ENCODE measurements around the gene NFIX. TPM values are rescaled to one million over a fixed set of nuclear protein-coding genes. Genes with fewer than 3 reads are reported as not detected.

NFIX gene
- total RNA-seq, 4 donors from 2014 or later: 126 to 223 (median 176) TPM

DNA sequence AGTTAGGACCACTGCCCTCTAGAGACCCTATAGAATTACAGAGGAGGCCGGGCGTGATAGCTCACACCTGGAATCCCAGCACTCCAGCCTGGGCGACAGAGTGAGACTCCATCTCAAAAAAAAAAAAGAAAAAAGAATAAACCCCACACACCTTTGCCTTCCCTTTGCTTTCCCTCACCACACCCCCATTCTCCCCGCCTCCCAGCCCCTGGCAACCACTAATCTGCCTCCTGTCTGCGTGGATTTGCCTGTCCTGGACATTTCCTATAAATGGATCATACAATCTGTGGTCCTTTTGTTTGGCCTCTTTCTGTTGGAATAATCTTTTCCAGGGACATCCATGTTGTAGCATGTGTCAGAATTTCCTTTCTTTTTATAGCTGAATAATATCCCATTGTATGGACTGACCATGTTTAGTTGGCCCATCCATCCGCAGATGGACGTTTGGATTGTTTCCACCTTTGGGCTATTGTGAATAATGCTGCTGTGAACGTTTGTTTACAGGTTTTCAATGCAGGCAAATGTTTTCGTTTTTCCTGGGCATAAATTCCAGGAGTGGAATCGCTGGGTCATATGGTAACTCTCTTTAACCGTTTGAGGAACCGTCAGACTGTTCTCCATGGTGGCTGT, 138.1 kb downstream of the NFIX start:
- no peak for DNase-seq (ENCODE audit: low spot score in 2 of 2)
- peaks cover 38% of the 10 kb centered on the region for H3K36me3 ChIP-seq
- no peak overlapping the region for H3K27ac ChIP-seq
- no peaks in the 10 kb centered on the region for H3K9me3 ChIP-seq
- WGBS: 68% methylated on average over 12 of the region's 12 CpGs
- TF ChIP-seq EP300 (IDR thresholded peaks at IDR 0.05) (no peak), POLR2AphosphoS5 (IDR thresholded peaks at IDR 0.05) (no peak)
- no peaks in the 10 kb centered on the region for H3K27me3 ChIP-seq
- peaks cover 6% of the 10 kb centered on the region for H3K4me1 ChIP-seq
- no peak overlapping the region for H3K4me3 ChIP-seq

DNA sequence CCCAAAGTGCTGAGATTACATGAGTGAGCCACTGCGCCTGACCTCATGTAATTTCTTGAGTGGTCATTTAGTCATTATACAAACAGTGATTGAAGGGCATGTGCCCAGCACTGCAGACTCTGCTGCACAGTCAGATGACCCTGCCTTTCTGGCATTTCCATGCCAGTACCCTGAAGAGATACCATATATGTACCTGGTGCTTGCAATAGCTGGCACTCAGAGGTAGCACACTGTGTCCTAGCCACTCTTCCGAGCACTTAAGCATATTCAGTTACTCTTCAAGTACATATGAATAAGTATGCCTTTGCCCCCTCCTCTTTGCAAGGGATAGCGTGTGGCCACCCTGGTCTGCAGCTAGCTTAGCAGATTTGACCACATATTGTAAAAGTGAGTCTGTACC, 139.4 kb downstream of the NFIX start:
- no peak for DNase-seq (ENCODE audit: low spot score in 2 of 2)
- H3K4me3 ChIP-seq: no peak overlapping the region
- WGBS: 95% methylated on average over 3 of the region's 3 CpGs
- peaks cover 46% of the 10 kb centered on the region for H3K36me3 ChIP-seq
- TF ChIP-seq EP300 (IDR thresholded peaks at IDR 0.05): no peak
- TF ChIP-seq, protein P1, sequence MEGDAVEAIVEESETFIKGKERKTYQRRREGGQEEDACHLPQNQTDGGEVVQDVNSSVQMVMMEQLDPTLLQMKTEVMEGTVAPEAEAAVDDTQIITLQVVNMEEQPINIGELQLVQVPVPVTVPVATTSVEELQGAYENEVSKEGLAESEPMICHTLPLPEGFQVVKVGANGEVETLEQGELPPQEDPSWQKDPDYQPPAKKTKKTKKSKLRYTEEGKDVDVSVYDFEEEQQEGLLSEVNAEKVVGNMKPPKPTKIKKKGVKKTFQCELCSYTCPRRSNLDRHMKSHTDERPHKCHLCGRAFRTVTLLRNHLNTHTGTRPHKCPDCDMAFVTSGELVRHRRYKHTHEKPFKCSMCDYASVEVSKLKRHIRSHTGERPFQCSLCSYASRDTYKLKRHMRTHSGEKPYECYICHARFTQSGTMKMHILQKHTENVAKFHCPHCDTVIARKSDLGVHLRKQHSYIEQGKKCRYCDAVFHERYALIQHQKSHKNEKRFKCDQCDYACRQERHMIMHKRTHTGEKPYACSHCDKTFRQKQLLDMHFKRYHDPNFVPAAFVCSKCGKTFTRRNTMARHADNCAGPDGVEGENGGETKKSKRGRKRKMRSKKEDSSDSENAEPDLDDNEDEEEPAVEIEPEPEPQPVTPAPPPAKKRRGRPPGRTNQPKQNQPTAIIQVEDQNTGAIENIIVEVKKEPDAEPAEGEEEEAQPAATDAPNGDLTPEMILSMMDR (IDR thresholded peaks at IDR 0.05): no peak
- no peaks in the 10 kb centered on the region for H3K27me3 ChIP-seq
- H3K9me3 ChIP-seq: no peaks in the 10 kb centered on the region
- peaks cover 6% of the 10 kb centered on the region for H3K4me1 ChIP-seq
- H3K27ac ChIP-seq: no peak overlapping the region

DNA sequence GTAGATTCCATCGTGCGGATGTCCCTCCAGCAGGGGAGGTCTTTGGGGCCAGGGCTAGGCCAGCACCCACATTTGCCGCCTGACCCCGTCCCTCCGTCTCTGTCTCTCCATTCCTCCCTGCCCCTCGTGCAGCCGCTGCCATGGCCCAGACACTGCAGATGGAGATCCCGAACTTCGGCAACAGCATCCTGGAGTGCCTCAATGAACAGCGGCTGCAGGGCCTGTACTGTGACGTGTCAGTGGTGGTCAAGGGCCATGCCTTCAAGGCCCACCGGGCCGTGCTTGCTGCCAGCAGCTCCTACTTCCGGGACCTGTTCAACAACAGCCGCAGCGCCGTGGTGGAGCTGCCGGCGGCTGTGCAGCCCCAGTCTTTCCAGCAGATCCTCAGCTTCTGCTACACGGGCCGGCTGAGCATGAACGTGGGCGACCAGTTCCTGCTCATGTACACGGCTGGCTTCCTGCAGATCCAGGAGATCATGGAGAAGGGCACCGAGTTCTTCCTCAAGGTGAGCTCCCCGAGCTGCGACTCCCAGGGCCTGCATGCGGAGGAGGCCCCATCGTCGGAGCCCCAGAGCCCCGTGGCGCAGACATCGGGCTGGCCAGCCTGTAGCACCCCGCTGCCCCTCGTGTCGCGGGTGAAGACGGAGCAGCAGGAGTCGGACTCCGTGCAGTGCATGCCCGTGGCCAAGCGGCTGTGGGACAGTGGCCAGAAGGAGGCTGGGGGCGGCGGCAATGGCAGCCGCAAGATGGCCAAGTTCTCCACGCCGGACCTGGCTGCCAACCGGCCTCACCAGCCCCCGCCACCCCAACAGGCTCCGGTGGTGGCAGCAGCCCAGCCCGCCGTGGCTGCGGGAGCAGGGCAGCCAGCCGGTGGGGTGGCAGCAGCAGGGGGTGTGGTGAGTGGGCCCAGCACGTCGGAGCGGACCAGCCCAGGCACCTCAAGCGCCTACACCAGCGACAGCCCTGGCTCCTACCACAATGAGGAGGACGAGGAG, 140.1 kb downstream of the NFIX start:
- WGBS: 94% methylated on average over 18 of the region's 60 CpGs
- Histone ChIP-seq H3K4me3 (no peak overlapping the region), H3K27ac (no peak overlapping the region), H3K27me3 (no peaks in the 10 kb centered on the region), H3K36me3 (peaks cover 50% of the 10 kb centered on the region), H3K4me1 (peaks cover 6% of the 10 kb centered on the region), H3K9me3 (no peaks in the 10 kb centered on the region)
- DNase-seq (ENCODE audit: low spot score in 2 of 2): no peak
- TF ChIP-seq POLR2AphosphoS5 (IDR thresholded peaks at IDR 0.05): no peak
- no peak for TF ChIP-seq POLR2A (IDR thresholded peaks at IDR 0.05)
- TF ChIP-seq, protein P1 (IDR thresholded peaks at IDR 0.05): no peak
- TF ChIP-seq EP300 (IDR thresholded peaks at IDR 0.05): no peak

DNA sequence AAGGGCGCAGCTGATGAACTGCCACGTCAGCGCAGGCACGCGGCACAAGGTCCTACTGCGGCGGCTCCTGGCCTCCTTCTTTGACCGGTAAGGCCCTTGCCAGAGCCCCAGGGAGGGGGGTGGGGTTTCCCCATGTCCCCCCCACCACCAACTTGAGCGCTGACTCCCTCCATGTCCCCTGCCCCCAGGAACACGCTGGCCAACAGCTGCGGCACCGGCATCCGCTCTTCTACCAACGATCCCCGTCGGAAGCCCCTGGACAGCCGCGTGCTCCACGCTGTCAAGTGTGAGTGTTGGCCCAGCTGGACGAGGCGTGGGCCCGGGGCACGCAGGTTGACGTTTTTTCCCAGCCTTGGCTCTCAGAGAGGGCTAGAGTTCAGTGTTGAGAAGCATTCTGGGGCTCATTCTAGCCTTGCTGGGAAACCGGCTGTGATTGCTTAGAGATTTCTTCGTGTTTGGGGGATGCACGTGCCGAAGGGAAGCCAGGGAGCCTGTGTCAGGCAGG, 142.1 kb downstream of the NFIX start:
- no peak for DNase-seq (ENCODE audit: low spot score in 2 of 2)
- H3K36me3 ChIP-seq: peaks cover 54% of the 10 kb centered on the region
- H3K4me3 ChIP-seq: no peak overlapping the region
- no peaks in the 10 kb centered on the region for H3K4me1 ChIP-seq
- H3K27me3 ChIP-seq: no peaks in the 10 kb centered on the region
- no peak overlapping the region for H3K27ac ChIP-seq
- TF ChIP-seq POLR2A (IDR thresholded peaks at IDR 0.05): no peak
- TF ChIP-seq EP300 (IDR thresholded peaks at IDR 0.05): no peak
- TF ChIP-seq, protein P1 (IDR thresholded peaks at IDR 0.05): no peak
- TF ChIP-seq POLR2AphosphoS5 (IDR thresholded peaks at IDR 0.05): no peak
- WGBS: 91% methylated on average over 23 of the region's 28 CpGs
- H3K9me3 ChIP-seq: no peaks in the 10 kb centered on the region

DNA sequence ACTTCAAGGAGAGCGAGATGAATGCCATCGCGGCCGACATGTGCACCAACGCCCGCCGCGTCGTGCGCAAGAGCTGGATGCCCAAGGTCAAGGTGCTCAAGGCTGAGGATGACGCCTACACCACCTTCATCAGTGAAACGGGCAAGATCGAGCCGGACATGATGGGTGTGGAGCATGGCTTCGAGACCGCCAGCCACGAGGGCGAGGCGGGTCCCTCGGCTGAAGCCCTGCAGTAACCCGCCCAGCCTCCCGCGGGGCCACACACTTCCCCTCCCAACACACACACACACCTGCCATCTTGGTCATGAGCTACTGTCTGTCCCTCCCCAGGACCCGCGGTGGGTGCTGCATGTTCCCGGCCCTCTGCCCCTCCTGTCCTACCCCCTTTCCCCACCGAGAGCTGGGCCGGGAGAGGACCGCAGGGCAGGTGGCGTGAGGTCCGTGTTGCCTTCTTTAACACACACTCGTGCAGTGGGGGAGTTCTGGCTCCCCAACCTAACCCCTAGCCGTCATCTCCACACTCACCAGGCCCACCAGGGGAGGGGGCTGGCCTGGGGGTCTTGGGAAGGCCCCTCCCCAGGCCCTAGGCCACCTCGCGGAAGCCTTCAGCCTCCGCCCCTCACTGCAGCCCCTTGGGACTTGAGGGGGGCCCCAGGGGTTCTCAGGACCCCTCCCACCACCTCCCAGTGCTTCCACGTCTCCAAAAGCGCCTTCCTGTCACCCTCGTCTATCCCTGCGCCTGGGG, 143.1 kb downstream of the NFIX start:
- H3K9me3 ChIP-seq: no peaks in the 10 kb centered on the region

More for the DNA sequence above, 143.1 kb downstream of the NFIX start:
- WGBS: 86% methylated on average over 14 of the region's 40 CpGs
- no peaks in the 10 kb centered on the region for H3K27me3 ChIP-seq
- no peaks in the 10 kb centered on the region for H3K4me1 ChIP-seq
- no peak overlapping the region for H3K27ac ChIP-seq
- no peak for DNase-seq (ENCODE audit: low spot score in 2 of 2)
- peaks cover 54% of the 10 kb centered on the region for H3K36me3 ChIP-seq
- TF ChIP-seq EP300 (IDR thresholded peaks at IDR 0.05): no peak
- TF ChIP-seq POLR2A (IDR thresholded peaks at IDR 0.05): no peak
- TF ChIP-seq, protein P1 (IDR thresholded peaks at IDR 0.05): no peak
- TF ChIP-seq POLR2AphosphoS5 (IDR thresholded peaks at IDR 0.05): no peak
- no peak overlapping the region for H3K4me3 ChIP-seq
